Measurements from ENCODE around the gene NCS1.

The NCS1 gene

DNA sequence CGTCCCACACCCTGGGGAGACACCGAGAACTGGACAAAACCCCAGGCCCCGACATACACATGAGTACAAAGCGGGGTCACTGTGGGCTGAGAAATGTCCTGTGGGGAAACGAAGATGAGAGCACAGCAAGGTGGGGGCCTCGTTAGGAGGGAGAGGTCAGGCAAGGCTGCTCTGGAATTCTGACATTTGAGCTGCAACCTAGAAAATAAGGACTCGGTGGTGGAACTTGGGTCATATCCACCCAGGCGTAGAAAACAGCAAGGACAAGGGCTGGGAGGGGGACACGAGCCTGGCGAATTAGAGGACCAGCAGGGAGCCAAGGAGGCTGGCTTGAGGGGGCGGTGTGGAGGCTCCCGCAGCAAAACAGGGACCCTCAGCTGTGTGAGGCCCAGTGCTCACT, 32.8 kb downstream of the NCS1 start:
- in situ Hi-C loops (cut with HindIII; ENCODE audit: low sequenced_read_pairs), result no loop called here
- TF ChIP-seq, protein P1, sequence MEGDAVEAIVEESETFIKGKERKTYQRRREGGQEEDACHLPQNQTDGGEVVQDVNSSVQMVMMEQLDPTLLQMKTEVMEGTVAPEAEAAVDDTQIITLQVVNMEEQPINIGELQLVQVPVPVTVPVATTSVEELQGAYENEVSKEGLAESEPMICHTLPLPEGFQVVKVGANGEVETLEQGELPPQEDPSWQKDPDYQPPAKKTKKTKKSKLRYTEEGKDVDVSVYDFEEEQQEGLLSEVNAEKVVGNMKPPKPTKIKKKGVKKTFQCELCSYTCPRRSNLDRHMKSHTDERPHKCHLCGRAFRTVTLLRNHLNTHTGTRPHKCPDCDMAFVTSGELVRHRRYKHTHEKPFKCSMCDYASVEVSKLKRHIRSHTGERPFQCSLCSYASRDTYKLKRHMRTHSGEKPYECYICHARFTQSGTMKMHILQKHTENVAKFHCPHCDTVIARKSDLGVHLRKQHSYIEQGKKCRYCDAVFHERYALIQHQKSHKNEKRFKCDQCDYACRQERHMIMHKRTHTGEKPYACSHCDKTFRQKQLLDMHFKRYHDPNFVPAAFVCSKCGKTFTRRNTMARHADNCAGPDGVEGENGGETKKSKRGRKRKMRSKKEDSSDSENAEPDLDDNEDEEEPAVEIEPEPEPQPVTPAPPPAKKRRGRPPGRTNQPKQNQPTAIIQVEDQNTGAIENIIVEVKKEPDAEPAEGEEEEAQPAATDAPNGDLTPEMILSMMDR (IDR thresholded peaks at IDR 0.05; ENCODE audit: low read depth, low read length), result no peak
- no peak overlapping the region for H3K4me3 ChIP-seq (ENCODE audit: low read depth, low read length)
- no peak for DNase-seq (ENCODE audit: low read depth, low spot score)

DNA sequence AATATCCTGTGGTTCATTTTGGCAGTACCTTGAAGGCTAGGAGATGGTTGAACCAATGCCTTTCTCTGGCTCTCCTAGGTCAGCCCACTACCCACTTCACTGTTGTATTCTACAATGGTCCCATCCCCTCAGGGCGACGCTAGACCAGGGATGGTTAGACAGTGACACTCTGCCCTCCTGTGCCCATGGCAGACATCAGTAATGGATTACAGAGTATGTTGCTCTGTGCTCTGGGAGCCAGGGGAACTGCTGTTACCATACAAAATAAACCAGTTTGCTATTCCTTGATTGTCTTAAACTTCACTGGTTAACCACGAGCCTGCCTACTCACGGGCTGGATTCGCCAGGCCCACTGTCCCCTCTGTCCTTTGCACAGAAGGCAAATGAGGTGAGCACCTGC, 33.7 kb downstream of the NCS1 start:
- in situ Hi-C loops (cut with HindIII; ENCODE audit: low sequenced_read_pairs), result no loop called here

DNA sequence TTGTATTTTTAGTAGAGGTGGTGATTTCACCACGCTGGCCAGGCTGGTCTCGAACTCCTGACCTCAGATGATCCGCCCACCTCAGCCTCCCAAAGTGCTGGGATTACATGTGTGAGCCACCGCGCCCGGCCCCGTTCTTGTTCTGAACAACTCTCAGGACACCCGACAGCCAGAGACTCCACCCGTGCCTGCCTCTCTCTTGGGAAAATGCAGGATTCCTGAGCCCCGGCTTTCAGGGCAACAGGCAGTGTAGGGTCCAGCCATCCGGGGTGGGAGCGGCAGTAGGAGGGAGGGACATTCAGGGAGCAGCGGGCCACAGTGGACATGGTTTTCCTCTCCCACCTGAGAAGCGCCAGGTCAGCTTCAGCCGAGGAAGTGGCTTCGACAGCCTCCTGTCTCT, 34.4 kb downstream of the NCS1 start:
- DNase-seq (ENCODE audit: low read depth, low spot score), result no peak
- in situ Hi-C loops (cut with HindIII; ENCODE audit: low sequenced_read_pairs), result no loop called here
- H3K4me3 ChIP-seq (ENCODE audit: low read depth, low read length), result no peak overlapping the region
- TF ChIP-seq, protein P1 (IDR thresholded peaks at IDR 0.05; ENCODE audit: low read depth, low read length), result no peak

More for the DNA sequence above, 33.7 kb downstream of the NCS1 start:
- H3K4me3 ChIP-seq (ENCODE audit: low read depth, low read length), result no peak overlapping the region
- TF ChIP-seq, protein P1 (IDR thresholded peaks at IDR 0.05; ENCODE audit: low read depth, low read length), result no peak
- no peak for DNase-seq (ENCODE audit: low read depth, low spot score)

DNA sequence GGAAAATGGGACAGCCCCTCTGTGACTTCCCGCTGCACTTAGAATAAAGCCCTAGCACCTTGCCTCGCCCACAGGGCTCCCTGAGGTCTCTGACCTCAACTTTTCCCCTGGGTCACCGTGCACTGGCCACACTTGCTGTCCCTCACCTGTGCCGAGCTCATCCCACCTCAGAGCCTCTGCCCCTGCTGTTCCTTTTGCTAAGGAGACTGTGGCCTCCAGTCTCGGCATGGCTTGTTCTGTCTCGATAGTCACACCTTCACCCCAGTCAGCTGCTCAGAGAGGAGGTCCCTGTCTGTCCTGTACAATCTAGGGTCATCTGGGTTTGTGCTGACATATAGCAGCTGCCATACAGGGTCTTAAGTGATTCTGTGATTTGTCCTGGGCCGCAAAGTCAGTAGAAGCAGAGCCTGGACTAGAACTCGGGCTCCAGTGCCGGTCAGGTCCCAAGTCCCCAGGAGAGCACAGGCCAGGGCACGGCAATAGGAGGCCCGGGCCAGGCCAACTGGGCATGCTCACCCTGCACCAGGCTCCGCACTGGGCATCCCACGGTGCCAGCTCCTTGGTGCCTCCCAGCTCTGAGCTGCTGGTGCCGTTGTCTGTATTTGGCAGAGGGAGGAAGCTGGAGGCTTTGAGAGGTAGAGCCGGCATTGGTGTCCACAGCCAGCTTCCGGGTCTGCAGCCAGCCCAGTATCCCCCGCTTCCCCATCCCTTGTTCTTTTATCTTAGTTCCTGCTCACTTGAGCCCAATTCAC, 35.2 kb downstream of the NCS1 start:
- no peak for DNase-seq (ENCODE audit: low read depth, low spot score)
- TF ChIP-seq, protein P1 (IDR thresholded peaks at IDR 0.05; ENCODE audit: low read depth, low read length), result no peak
- H3K4me3 ChIP-seq (ENCODE audit: low read depth, low read length), result no peak overlapping the region
- in situ Hi-C loops (cut with HindIII; ENCODE audit: low sequenced_read_pairs), result no loop called here

DNA sequence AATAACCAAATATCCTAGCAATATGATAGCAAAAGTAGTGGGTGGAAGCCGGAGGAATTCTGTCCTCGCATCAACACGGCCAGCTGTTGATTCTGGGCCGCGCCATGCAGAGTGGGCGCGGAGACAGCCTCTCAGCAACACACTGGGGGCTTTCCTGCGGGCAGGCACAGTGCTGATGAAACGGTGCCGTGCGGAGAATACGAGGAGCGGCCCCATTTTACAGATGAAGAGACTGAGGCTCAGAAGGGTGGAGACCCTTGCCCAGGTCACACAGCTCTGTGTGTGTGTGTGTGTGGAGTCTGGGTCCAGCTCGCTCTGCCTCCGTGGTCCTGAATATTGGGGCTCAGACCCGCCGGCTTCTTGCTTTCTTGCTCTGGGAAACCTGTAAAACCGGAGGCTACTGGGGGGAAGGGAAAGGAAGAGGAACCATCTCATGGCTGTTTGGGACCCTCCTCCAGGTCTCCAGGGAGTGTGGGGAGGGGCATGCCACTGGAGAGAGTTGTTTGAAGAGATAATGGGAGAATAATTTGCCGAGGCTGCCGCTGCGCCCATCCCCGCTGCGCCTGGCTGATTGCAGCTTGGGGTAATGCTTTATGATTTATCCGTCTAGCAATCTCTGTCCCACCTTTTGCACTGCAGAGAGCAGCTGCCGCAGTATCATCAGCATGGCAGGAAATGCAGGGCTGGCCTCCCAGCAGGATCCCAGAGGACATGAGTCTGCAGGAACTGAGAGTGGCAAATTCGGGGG, 36.6 kb downstream of the NCS1 start:
- TF ChIP-seq, protein P1 (IDR thresholded peaks at IDR 0.05; ENCODE audit: low read depth, low read length), result no peak
- in situ Hi-C loops (cut with HindIII; ENCODE audit: low sequenced_read_pairs), result no loop called here
- no peak overlapping the region for H3K4me3 ChIP-seq (ENCODE audit: low read depth, low read length)
- no peak for DNase-seq (ENCODE audit: low read depth, low spot score)

DNA sequence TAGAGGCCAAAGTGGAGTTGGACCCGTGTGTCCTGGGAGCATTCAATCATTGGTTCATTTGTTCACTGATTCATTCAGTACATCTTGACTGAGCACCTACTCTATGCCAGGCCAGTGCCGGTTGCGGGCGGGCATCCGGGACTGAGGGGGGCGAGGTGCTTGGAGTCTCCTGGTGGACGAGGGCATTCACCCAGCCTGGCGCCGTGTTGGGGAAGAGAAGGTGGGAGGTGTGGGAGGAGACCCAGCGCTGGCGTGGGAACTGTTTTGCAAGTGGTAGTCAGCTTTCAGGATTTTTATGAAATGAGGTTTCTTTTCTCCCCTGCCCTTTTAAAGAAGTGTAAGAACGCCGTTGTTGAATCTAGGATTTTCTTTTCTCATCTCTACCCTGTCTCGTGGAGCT, 37.2 kb downstream of the NCS1 start:
- DNase-seq (ENCODE audit: low read depth, low spot score), result no peak
- TF ChIP-seq, protein P1 (IDR thresholded peaks at IDR 0.05; ENCODE audit: low read depth, low read length), result no peak
- H3K4me3 ChIP-seq (ENCODE audit: low read depth, low read length), result no peak overlapping the region
- in situ Hi-C loops (cut with HindIII; ENCODE audit: low sequenced_read_pairs), result no loop called here

Data from astrocyte of the spinal cord (primary cell).